Body of pancreas (tissue), 4 donors: ENCODE results near the gene ATE1.

Experiments used
- POLR2A ChIP-seq, 3 donors: fragments of 450-650 bp; IDR thresholded peaks; one replicate each; pipeline ENCODE4 v1.6.1; 2016; ENCODE audit warnings: antibody characterized with exemption in 3 of 3, mild to moderate bottlenecking in 2 of 3
- TF ChIP-seq, protein P1 (sequence below), 7 experiments: fragments of 450-650 bp in 4 of 7; fragments of 200-600 bp in 3 of 7; sonication (generic) in 3 of 7; IDR thresholded peaks; one replicate each; pipeline ENCODE4 v1.5.1; 2016 to 2019; ENCODE audit warnings: antibody characterized with exemption in 7 of 7

- TF ChIP-seq, protein P1, sequence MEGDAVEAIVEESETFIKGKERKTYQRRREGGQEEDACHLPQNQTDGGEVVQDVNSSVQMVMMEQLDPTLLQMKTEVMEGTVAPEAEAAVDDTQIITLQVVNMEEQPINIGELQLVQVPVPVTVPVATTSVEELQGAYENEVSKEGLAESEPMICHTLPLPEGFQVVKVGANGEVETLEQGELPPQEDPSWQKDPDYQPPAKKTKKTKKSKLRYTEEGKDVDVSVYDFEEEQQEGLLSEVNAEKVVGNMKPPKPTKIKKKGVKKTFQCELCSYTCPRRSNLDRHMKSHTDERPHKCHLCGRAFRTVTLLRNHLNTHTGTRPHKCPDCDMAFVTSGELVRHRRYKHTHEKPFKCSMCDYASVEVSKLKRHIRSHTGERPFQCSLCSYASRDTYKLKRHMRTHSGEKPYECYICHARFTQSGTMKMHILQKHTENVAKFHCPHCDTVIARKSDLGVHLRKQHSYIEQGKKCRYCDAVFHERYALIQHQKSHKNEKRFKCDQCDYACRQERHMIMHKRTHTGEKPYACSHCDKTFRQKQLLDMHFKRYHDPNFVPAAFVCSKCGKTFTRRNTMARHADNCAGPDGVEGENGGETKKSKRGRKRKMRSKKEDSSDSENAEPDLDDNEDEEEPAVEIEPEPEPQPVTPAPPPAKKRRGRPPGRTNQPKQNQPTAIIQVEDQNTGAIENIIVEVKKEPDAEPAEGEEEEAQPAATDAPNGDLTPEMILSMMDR (IDR thresholded peaks at IDR 0.05), result no peak
- TF ChIP-seq POLR2A (IDR thresholded peaks at IDR 0.05), result no peak
Measured at GRCh38 chr10:121822724-121823123, 105.1 kb downstream of the ATE1 start.
